Measurements from ENCODE around the gene LBX2. TPM values are rescaled to one million over a fixed set of nuclear protein-coding genes. Genes with fewer than 3 reads are reported as not detected.
"Not testable (repeated sequence)": the region's sequence is repeated elsewhere in the genome, so short reads cannot be mapped to it uniquely, and the experiment has no call there.

LBX2 gene
- total and polyA plus RNA-seq, 2 experiments from 2014 or later = 0.80 TPM; not detected in 1

DNA sequence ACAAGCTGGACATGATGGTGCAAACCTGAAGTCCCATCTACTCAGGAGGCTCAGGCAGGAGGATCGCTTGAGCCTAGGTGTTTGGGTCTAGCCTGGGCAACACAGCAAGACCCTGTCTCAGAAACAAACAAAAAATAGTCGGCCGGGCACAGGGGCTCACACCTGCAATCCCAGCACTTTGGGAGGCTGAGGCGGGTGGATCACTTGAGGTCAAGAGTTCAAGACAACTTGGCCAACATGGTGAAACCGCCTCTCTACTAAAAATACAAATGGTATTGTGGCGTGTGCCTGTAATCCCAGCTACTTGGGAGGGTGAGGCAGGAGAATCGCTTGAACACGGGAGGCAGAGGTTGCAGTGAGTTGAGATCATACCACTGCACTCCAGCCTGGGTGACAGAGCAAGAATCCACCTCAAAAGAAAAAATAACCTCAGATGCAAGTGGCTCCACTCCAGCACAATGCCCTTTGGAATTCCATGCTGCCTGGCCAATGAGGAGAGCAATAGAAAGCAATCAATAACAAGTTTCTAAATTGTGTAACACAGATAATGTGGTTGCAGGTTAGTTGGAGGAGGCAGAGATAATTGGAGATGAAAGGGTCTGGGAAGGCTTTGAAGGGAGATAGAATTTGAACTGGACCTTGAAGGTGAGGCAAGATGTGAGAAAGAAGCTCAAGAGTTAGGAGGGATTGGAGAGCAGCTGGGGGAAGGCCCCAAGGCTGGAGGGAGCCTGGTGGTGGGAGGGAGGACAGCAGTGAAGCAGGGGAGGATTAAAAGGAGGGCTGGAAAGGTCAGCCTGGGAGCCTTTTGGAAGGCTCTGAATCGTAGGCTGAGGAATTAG is 10.5 kb downstream of the LBX2 start:
- DNase-seq (ENCODE audit: low read depth in 1 of 2, low spot score in 1 of 2) = no peak

GRCh38 chr2:74486141-74486540 is 13.3 kb downstream of the LBX2 start:
- H3K4me3 ChIP-seq = no peak overlapping the region
- no peak overlapping the region for H3K27ac ChIP-seq
- no peak for DNase-seq (ENCODE audit: low read depth in 1 of 2, low spot score in 1 of 2)
- peaks cover 4% of the 10 kb centered on the region for H3K36me3 ChIP-seq
- no peak for TF ChIP-seq CTCF (IDR thresholded peaks at IDR 0.05; ENCODE audit: low read depth, low read length)
- peaks cover 7% of the 10 kb centered on the region for H3K4me1 ChIP-seq (ENCODE audit: low read depth)
- H3K27me3 ChIP-seq = no peaks in the 10 kb centered on the region
- no peaks in the 10 kb centered on the region for H3K9me3 ChIP-seq (ENCODE audit: low read depth)

More for the DNA sequence above, 10.5 kb downstream of the LBX2 start:
- no peaks in the 10 kb centered on the region for H3K27me3 ChIP-seq
- no peak for TF ChIP-seq CTCF (IDR thresholded peaks at IDR 0.05; ENCODE audit: low read depth, low read length)
- H3K27ac ChIP-seq = no peak overlapping the region
- H3K9me3 ChIP-seq (ENCODE audit: low read depth) = no peaks in the 10 kb centered on the region
- H3K4me1 ChIP-seq (ENCODE audit: low read depth) = no peaks in the 10 kb centered on the region
- H3K4me3 ChIP-seq = no peak overlapping the region
- peaks cover 24% of the 10 kb centered on the region for H3K36me3 ChIP-seq

GRCh38 chr2:74483675-74484164 is 15.7 kb downstream of the LBX2 start:
- H3K4me1 ChIP-seq (ENCODE audit: low read depth); DNase-seq (ENCODE audit: low read depth in 1 of 2, low spot score in 1 of 2); H3K36me3 ChIP-seq; H3K9me3 ChIP-seq (ENCODE audit: low read depth); H3K27ac ChIP-seq; H3K27me3 ChIP-seq: not testable (repeated sequence)
- peak overlapping the region; percentile 90 for H3K4me3 ChIP-seq

DNA sequence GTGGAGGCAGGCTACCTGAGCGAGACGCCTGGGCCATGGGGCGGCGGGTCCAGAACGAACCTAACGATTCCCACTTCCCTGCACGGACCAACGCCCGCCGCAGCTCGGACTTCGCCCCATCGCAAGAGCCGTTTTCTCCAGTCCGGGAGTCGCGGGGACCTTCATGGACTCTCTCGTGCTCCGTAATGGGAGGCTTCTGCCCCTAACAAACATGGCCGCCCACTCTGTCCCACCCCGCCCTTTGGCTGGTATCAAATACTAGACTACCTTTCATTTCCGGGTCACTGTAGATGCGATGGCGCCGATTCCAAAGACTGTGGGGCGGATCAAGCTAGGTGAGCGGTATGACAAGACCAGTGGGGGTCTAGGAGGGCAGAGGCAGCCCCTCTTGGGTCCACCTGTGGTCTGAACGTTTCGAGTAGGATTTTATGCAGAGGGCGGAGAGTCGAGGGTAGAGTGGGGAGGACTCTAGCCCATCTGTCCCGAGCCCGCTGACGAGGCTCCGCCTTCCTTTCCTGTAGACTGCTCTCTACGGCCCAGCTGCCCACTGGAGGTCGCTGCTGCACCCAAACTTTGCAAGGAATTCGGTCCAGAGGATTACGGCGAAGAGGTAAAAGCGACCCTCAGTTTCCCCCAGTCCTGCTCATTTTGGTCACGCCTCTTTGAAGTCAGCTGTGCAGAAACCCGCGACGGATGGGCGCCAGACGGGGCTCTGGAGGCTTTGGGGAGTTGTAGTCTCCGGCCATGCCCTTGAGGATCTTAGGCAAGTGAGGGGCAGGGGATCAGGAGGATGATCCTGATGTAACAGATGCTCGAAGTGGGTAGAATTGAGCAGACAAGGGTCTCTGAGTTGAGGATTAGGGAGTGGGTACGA is 16.4 kb downstream of the LBX2 start, which contains the start of the genes CCDC142 and TTC31:
CCDC142 (minus strand) TSS at position 198 of the 874 bp plus-strand sequence; CDS start at position 37, 161 bp downstream.
TTC31 (plus strand) TSS at position 281 of the 874 bp plus-strand sequence; CDS start at position 296, 15 bp downstream.
- H3K4me1 ChIP-seq (ENCODE audit: low read depth) = peaks cover 7% of the 10 kb centered on the region
- no peaks in the 10 kb centered on the region for H3K9me3 ChIP-seq (ENCODE audit: low read depth)
- peak within 1 kb of the TSS; percentile 81 for H3K27ac ChIP-seq
- H3K36me3 ChIP-seq = peaks cover 2% of the 10 kb centered on the region
- TF ChIP-seq CTCF (IDR thresholded peaks at IDR 0.05; ENCODE audit: low read depth, low read length) = peak; percentile 93
- peak within 1 kb of the TSS; percentile 90 for H3K4me3 ChIP-seq
- peak; percentile 97 for DNase-seq (ENCODE audit: low read depth in 1 of 2, low spot score in 1 of 2)
- H3K27me3 ChIP-seq = no peaks in the 10 kb centered on the region

DNA sequence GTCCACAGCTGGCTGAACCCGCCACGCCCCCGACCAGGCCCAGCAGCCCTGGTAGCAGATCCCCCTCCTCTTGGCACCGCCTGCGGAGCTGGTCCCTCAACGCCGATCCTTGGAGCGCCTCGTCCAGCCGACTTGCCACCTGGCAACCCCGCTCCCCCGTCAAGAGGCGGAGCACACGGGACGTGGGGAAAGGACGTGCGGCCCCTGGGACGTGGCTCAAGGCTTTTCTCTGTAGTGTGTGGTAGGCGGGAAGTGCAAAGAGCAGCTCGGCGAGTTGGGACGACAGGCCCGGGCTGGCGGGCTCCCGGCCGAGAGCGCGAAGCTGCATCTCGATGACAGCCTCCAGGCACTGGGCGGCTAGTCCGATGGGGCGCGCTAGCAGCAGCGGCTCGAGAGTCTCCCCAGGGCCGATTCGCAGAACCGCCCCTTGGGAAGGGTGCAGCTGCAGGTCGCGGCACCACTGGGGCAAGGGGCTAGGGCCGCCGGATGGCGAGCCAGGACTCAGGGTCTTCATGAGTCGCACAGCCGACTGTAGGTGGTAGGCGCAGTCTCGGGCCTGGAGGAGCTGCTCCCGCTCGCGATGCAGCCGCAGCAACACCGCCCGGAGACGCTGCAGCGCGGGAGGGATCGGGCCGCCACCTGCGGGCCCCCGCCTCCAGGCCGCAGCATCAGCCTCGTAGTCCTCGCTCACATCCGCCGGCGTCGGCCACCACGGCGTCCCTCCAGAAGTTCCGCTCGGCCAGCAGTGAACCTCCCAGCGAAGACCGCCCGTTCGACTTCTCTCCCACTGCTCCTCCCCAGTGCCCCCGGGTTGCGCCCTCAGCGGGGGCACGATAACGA is 17.2 kb downstream of the LBX2 start:
- no peak for TF ChIP-seq CTCF (IDR thresholded peaks at IDR 0.05; ENCODE audit: low read depth, low read length)
- no peaks in the 10 kb centered on the region for H3K27me3 ChIP-seq
- H3K27ac ChIP-seq = peak overlapping the region; percentile 81

More for the DNA sequence above, 17.2 kb downstream of the LBX2 start:
- Histone ChIP-seq H3K9me3 (ENCODE audit: low read depth) (no peaks in the 10 kb centered on the region), H3K4me3 (peak overlapping the region; percentile 90), H3K36me3 (peaks cover 6% of the 10 kb centered on the region), H3K4me1 (ENCODE audit: low read depth) (peaks cover 7% of the 10 kb centered on the region)
- DNase-seq (ENCODE audit: low read depth in 1 of 2, low spot score in 1 of 2) = peak; percentile 37 to 75

All from cardiac muscle cell (in vitro differentiated cells and primary cell).